GM23338 (cell line): Measurements from ENCODE around the gene PILRB.

ENCODE experiments used
- CREB1 ChIP-seq: fragments of 250-450 bp; sonication (Bioruptor Pico); IDR thresholded peaks from 2 replicates; pipeline ENCODE4 v1.5.0; 2020; ENCODE audit warnings: low read depth, mild to moderate bottlenecking, moderate library complexity
- CTCF ChIP-seq, 2 experiments: fragments of 200-600 bp in 1 of 2; sonication (generic) in 1 of 2; conservative IDR thresholded peaks; 2 replicates each; pipeline versions ENCODE4 v1.5.1 to v1.6.1; 2016 to 2017; ENCODE audit warnings: antibody characterized with exemption in 2 of 2, low read depth in 2 of 2, mild to moderate bottlenecking in 2 of 2, moderate library complexity in 1 of 2
- EZH2 ChIP-seq: fragments of 200-600 bp; sonication (generic); IDR thresholded peaks from one replicate; pipeline ENCODE4 v1.8.0; 2017; ENCODE audit warnings: antibody characterized with exemption, mild to moderate bottlenecking, low read depth; ENCODE audit not compliant: unreplicated experiment
- JUNB ChIP-seq: IDR thresholded peaks from one replicate; pipeline ENCODE4 v1.6.1; 2016; ENCODE audit warnings: antibody characterized with exemption; ENCODE audit not compliant: unreplicated experiment
- POLR2AphosphoS5 ChIP-seq: IDR thresholded peaks from 2 replicates; pipeline ENCODE4 v1.6.1; 2016; ENCODE audit warnings: antibody characterized with exemption, low read depth

GRCh38 chr7:100387695-100388094, 29.8 kb downstream of the PILRB start:
- TF ChIP-seq CTCF (conservative IDR thresholded peaks at IDR 0.05; ENCODE audit: low read depth in 2 of 2) (no peak), POLR2AphosphoS5 (no peak), EZH2 (no peak), JUNB (no peak), CREB1 (CRISPR knock-in tag) (no peak)
